Neural crest cell (in vitro differentiated cells): ENCODE results near the gene CXXC5. TPM values are rescaled to one million over a fixed set of nuclear protein-coding genes. Genes with fewer than 3 reads are reported as not detected.
"Not testable (repeated sequence)": the region's sequence is repeated elsewhere in the genome, so short reads cannot be mapped to it uniquely, and the experiment has no call there.

ENCODE experiments used
- DNase-seq: peaks from one replicate; pipeline ENCODE4 v3.0.0; 2021; ENCODE audit warnings: low read depth, mixed read lengths, low spot score
- H3K27ac Mint-ChIP-seq: one replicate; pipeline ENCODE4 v1.8.0; 2021; ENCODE audit warnings: mild to moderate bottlenecking, mixed read lengths; ENCODE audit not compliant: unreplicated experiment
- H3K27me3 Mint-ChIP-seq: 2 replicates; pipeline ENCODE4 v1.8.0; 2021; ENCODE audit warnings: low read depth, mild to moderate bottlenecking, mixed read lengths
- H3K36me3 Mint-ChIP-seq: 2 replicates; pipeline ENCODE4 v1.8.0; 2021; ENCODE audit warnings: low read depth, mild to moderate bottlenecking, mixed read lengths
- H3K4me1 Mint-ChIP-seq: 2 replicates; pipeline ENCODE4 v1.8.0; 2021; ENCODE audit warnings: mixed read lengths
- H3K4me3 Mint-ChIP-seq: one replicate; pipeline ENCODE4 v1.8.0; 2021; ENCODE audit warnings: mild to moderate bottlenecking, mixed read lengths
- H3K9me3 Mint-ChIP-seq: 2 replicates; pipeline ENCODE4 v1.8.0; 2021; ENCODE audit warnings: mixed read lengths
- total RNA-seq: library from RNA; stranded (reverse); gene quantifications from 2 replicates; pipeline ENCODE4 v1.2.1, GENCODE V29; 2021
- TF ChIP-seq, protein P1 (sequence below): fragments of 200-600 bp; sonication (generic); conservative IDR thresholded peaks from 2 replicates; pipeline ENCODE4 v1.5.0; 2021; ENCODE audit warnings: antibody characterized with exemption, mild to moderate bottlenecking

The CXXC5 gene
- total RNA-seq, 1 donor from 2014 or later: 30.4 TPM

DNA sequence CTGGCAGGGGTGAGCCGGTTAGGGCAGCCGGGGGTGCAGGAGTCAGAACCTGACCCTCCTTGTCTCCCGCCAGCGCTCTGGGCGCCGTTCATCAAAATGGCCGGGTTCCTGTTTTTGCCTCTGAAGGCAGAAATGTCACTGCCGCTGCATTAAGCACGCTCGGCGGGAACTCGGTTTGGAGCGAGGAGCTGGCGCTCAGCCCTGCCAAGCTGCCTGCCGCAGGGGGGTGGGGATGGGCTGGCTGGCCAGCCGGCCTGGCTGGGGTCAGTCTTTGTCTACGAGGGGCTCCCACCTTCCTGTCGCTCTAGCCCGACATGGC lies 63.7 kb downstream of the CXXC5 start:
- TF ChIP-seq, protein P1, sequence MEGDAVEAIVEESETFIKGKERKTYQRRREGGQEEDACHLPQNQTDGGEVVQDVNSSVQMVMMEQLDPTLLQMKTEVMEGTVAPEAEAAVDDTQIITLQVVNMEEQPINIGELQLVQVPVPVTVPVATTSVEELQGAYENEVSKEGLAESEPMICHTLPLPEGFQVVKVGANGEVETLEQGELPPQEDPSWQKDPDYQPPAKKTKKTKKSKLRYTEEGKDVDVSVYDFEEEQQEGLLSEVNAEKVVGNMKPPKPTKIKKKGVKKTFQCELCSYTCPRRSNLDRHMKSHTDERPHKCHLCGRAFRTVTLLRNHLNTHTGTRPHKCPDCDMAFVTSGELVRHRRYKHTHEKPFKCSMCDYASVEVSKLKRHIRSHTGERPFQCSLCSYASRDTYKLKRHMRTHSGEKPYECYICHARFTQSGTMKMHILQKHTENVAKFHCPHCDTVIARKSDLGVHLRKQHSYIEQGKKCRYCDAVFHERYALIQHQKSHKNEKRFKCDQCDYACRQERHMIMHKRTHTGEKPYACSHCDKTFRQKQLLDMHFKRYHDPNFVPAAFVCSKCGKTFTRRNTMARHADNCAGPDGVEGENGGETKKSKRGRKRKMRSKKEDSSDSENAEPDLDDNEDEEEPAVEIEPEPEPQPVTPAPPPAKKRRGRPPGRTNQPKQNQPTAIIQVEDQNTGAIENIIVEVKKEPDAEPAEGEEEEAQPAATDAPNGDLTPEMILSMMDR: no peak
- peaks cover 39% of the 10 kb centered on the region for H3K4me1 Mint-ChIP-seq
- H3K36me3 Mint-ChIP-seq: no peaks in the 10 kb centered on the region
- H3K9me3 Mint-ChIP-seq: peaks cover 1% of the 10 kb centered on the region
- H3K4me3 Mint-ChIP-seq: peak overlapping the region; percentile 87
- peak overlapping the region; percentile 78 for H3K27ac Mint-ChIP-seq
- H3K27me3 Mint-ChIP-seq: peaks cover 15% of the 10 kb centered on the region
- no peak for DNase-seq

DNA sequence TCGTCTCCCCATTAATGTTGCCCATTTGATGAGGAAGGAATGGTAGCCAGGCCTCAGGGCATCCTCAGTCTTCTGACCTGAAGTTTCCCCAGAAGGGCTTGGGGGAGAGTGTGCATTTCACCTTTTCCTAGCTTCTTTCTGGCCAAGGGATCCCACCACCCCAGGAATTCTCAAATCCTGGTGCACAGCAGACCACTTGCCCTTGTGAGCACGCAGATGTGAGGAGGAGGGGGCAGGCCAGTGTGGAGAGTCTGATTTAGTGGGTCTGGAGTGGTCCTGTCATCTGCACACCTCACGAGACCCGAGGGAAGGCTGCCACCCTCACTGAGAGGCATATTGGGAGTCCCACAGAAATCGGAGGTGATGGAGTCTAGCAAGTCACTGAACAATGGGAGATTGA lies 64.3 kb downstream of the CXXC5 start:
- Mint-ChIP-seq H3K27me3 (peaks cover 15% of the 10 kb centered on the region), H3K36me3 (no peaks in the 10 kb centered on the region), H3K27ac (no peak overlapping the region), H3K4me1 (peaks cover 35% of the 10 kb centered on the region), H3K4me3 (no peak overlapping the region), H3K9me3 (peaks cover 2% of the 10 kb centered on the region)
- DNase-seq: no peak
- TF ChIP-seq, protein P1: no peak

DNA sequence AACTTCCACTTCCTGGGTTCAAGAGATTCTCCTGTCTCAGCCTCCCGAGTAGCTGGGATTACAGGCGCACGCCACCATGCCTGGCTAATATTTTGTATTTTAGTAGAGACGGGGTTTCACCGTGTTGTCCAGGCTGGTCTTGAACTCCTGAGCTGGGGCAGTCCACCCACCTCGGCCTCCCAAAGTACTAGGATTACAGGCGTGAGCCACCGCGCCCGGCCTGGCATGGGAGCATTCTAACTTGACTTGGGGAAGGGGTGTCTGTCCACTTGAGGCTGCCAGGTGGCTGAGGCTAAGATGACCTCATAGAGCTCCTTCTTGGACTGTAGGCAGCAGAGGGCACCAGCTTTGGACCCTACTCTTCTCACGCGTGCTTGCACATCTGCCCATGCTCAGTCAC lies 65.7 kb downstream of the CXXC5 start:
- Mint-ChIP-seq H3K27me3 (peaks cover 15% of the 10 kb centered on the region), H3K4me1 (peaks cover 20% of the 10 kb centered on the region)
- not testable (repeated sequence) for H3K9me3 Mint-ChIP-seq, H3K27ac Mint-ChIP-seq, H3K4me3 Mint-ChIP-seq, DNase-seq, H3K36me3 Mint-ChIP-seq

DNA sequence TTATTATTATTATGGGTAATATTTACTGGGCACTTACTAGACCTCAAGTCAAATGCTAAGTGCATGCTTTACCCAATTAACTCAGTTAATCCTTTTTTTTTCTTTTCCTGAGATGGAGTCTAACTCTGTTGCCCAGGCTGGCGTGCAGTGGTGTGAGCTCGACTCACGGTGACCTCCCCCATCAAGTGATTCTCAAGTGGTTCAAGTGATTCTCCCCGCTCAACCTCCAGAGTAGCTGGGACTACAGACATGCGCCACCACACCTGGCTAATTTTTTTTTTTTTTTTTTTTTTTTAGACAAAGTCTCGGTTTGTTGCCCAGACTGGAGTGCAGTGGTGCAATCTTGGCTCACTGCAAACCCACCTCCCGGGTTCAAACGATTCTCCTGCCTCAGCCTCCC lies 69.1 kb downstream of the CXXC5 start:
- Mint-ChIP-seq H3K4me3 (no peak overlapping the region), H3K27ac (no peak overlapping the region), H3K36me3 (peaks cover 3% of the 10 kb centered on the region), H3K27me3 (peaks cover 11% of the 10 kb centered on the region), H3K4me1 (peaks cover 6% of the 10 kb centered on the region), H3K9me3 (peaks cover 8% of the 10 kb centered on the region)
- TF ChIP-seq, protein P1: no peak
- DNase-seq: no peak

DNA sequence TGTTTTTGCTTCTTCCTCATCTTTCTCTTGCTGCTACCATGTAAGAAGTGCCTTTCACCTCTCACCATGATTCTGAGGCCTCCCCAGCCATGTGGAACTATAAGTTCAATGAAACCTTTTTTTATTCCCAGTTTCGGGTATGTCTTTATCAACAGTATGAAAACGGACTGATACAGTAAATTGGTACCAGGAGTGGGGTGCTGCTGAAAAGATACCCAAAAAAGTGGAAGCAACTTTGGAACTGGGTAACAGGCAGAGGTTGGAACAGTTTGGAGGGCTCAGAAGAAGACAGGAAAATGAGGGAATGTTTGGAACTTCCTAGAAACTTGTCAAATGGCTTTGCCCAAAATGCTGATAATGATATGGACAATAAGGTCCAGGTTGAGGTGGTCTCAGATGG lies 70.3 kb downstream of the CXXC5 start:
- H3K27ac Mint-ChIP-seq, H3K36me3 Mint-ChIP-seq, H3K9me3 Mint-ChIP-seq, DNase-seq, H3K4me1 Mint-ChIP-seq, H3K27me3 Mint-ChIP-seq, H3K4me3 Mint-ChIP-seq: not testable (repeated sequence)

DNA sequence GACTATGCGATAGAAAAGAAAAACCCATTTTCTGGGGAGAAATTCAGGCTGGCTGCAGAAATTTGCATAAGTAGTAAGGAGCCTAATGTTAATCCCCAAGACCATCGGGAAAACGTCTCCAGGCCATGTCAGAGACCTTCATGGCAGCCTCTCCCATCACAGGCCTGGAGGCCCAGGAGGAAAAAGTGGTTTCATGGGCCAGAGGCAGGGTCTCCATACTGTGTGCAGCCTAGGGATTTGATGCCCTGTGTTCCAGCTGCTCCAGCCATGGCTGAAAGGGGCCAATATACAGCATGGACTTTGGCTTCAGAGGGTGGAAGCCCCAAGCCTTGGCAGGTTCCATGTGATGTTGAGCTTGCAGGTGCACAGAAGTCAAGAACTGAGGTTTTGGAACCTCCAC lies 71.8 kb downstream of the CXXC5 start:
- H3K27ac Mint-ChIP-seq, H3K27me3 Mint-ChIP-seq, DNase-seq, H3K4me1 Mint-ChIP-seq, H3K9me3 Mint-ChIP-seq, H3K36me3 Mint-ChIP-seq, H3K4me3 Mint-ChIP-seq: not testable (repeated sequence)

DNA sequence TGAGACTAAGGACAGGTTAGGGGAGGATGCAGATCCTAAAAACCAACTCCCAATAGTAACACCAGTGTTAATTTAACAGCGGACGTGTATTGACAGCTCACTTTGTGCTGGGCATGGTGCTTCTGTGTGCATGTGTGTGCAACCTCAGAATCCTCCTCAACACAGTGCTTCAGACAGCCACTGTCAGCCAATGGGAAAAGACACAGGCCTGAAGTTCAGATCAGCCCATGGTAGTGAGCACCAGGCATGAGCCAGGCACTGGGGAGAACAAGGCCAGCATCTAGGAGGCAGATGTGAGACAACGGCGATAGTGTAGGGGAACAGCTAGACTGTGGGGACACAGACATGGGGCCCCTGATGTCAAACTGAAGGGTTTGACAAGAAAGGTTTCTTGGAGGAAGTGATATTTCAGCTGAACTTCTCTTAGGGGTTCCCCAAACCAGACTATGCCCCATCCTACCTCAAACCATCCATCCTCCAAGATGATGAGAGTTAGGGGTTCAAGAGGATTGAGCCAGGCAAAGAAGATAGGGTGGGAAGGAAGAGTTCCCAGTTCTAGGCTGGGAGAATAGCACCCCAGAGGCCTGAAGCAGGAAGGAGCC lies 75.9 kb downstream of the CXXC5 start:
- peak overlapping the region; percentile 60 for H3K27ac Mint-ChIP-seq
- H3K36me3 Mint-ChIP-seq: peaks cover 3% of the 10 kb centered on the region
- TF ChIP-seq, protein P1: no peak
- peaks cover 11% of the 10 kb centered on the region for H3K4me1 Mint-ChIP-seq
- H3K9me3 Mint-ChIP-seq: no peaks in the 10 kb centered on the region
- no peak for DNase-seq
- H3K4me3 Mint-ChIP-seq: no peak overlapping the region
- H3K27me3 Mint-ChIP-seq: no peaks in the 10 kb centered on the region
